HL-60/S4 treated with retinoic acid at 250 ng/mL for 4 days and 3 days (cell line): Measurements from ENCODE around the gene RGS7BP.

Experiments
- in situ Hi-C: fragments of 300-500 bp; cut with MboI; formaldehyde crosslinking; loops from 2 replicates; pipeline ENCODE4 v1.7.0; 2022; ENCODE audit warnings: low sequenced_read_pairs

The RGS7BP gene

GRCh38 chr5:64505769-64506566, at the start of gene RGS7BP:
TSS of gene RGS7BP (plus strand) at chr5:64506015. CDS start at chr5:64506625, 610 bp downstream.
- in situ Hi-C loops, result no loop called here

- in situ Hi-C loops, result no loop called here
Measured at GRCh38 chr5:64457846-64458245, 48.0 kb upstream of the RGS7BP start.

GRCh38 chr5:64458948-64459347, 46.9 kb upstream of the RGS7BP start:
- in situ Hi-C loops, result no loop called here

- in situ Hi-C loops, result no loop called here
Measured at GRCh38 chr5:64462391-64462790, 43.4 kb upstream of the RGS7BP start.

GRCh38 chr5:64486163-64486562, 19.7 kb upstream of the RGS7BP start:
- in situ Hi-C loops, result no loop called here

GRCh38 chr5:64487283-64487682, 18.5 kb upstream of the RGS7BP start:
- in situ Hi-C loops, result no loop called here

- in situ Hi-C loops, result no loop called here
Measured at GRCh38 chr5:64489857-64490256, 16.0 kb upstream of the RGS7BP start.

- in situ Hi-C loops, result no loop called here
Measured at GRCh38 chr5:64497386-64497785, 8.4 kb upstream of the RGS7BP start.

GRCh38 chr5:64502196-64502595, 3.6 kb upstream of the RGS7BP start:
- in situ Hi-C loops, result no loop called here

- in situ Hi-C loops, result no loop called here
Measured at GRCh38 chr5:64506567-64507263, 900 bp downstream of the RGS7BP start.

- in situ Hi-C loops, result no loop called here
Measured at GRCh38 chr5:64507264-64507605, 1.4 kb downstream of the RGS7BP start.

- in situ Hi-C loops, result no loop called here
Measured at GRCh38 chr5:64509828-64510227, 4.0 kb downstream of the RGS7BP start.

GRCh38 chr5:64513492-64513891, 7.7 kb downstream of the RGS7BP start:
- in situ Hi-C loops, result no loop called here

GRCh38 chr5:64514612-64515011, 8.8 kb downstream of the RGS7BP start:
- in situ Hi-C loops, result no loop called here

GRCh38 chr5:64516216-64516615, 10.4 kb downstream of the RGS7BP start:
- in situ Hi-C loops, result no loop called here

GRCh38 chr5:64518793-64519192, 13.0 kb downstream of the RGS7BP start:
- in situ Hi-C loops, result no loop called here

- in situ Hi-C loops, result no loop called here
Measured at GRCh38 chr5:64519263-64519662, 13.4 kb downstream of the RGS7BP start.

- in situ Hi-C loops, result no loop called here
Measured at GRCh38 chr5:64526734-64527439, 21.1 kb downstream of the RGS7BP start.

GRCh38 chr5:64530076-64530475, 24.3 kb downstream of the RGS7BP start:
- in situ Hi-C loops, result no loop called here

- in situ Hi-C loops, result no loop called here
Measured at GRCh38 chr5:64532212-64532611, 26.4 kb downstream of the RGS7BP start.

GRCh38 chr5:64532657-64533056, 26.8 kb downstream of the RGS7BP start:
- in situ Hi-C loops, result no loop called here

GRCh38 chr5:64534033-64534432, 28.2 kb downstream of the RGS7BP start:
- in situ Hi-C loops, result no loop called here
